Lower leg skin (tissue), 4 donors: Measurements from ENCODE around the gene DAAM1. TPM values are rescaled to one million over a fixed set of nuclear protein-coding genes. Genes with fewer than 3 reads are reported as not detected.

Experiments used
- DNase-seq, 2 donors: peaks; one replicate each; pipeline ENCODE4 v3.0.0-alpha.2; 2019; ENCODE audit warnings: low spot score in 2 of 2
- H3K4me3 ChIP-seq: fragments of 200-600 bp; sonication (generic); 2 replicates; pipeline ENCODE4 v1.5.1; 2017; ENCODE audit warnings: mild to moderate bottlenecking, low read depth; ENCODE audit not compliant: poor library complexity, severe bottlenecking
- POLR2A ChIP-seq, 2 donors: fragments of 450-650 bp; IDR thresholded peaks; one replicate each; pipeline ENCODE4 v1.6.1; 2016 to 2017; ENCODE audit warnings: antibody characterized with exemption in 2 of 2, mild to moderate bottlenecking in 1 of 2, moderate library complexity in 1 of 2
- WGBS, 2 donors: methylation state at CpG; one replicate each; pipeline ENCODE4 v1.1.5; 2018; 5-methylcytosine and 5-hydroxymethylcytosine counted together
- intact Hi-C: fragments of 100-400 bp; cut with DNase I; formaldehyde crosslinking; loops from one replicate; pipeline ENCODE4 v1.15.0; 2023; ENCODE audit warnings: low total_unique reads
- total RNA-seq, 4 donors: library from RNA; depleted of rRNA; stranded (reverse); fragments of >200 nt; gene quantifications; one replicate each; pipeline ENCODE4 v1.1.0, GENCODE V29; 2016
- TF ChIP-seq, protein P1 (sequence below), 3 donors: fragments of 450-650 bp; IDR thresholded peaks; one replicate each; pipeline ENCODE4 v1.5.1; 2016; ENCODE audit warnings: antibody characterized with exemption in 3 of 3, mild to moderate bottlenecking in 3 of 3, moderate library complexity in 2 of 3

Gene DAAM1
- total RNA-seq, 4 donors from 2014 or later: 155 to 194 (median 183) TPM

GRCh38 chr14:59275668-59276067 lies 87.2 kb downstream of the DAAM1 start:
- intact Hi-C loops: no loop called here

GRCh38 chr14:59276235-59276634 lies 87.8 kb downstream of the DAAM1 start:
- DNase-seq: no peak
- no peak overlapping the region for H3K4me3 ChIP-seq
- TF ChIP-seq, protein P1, sequence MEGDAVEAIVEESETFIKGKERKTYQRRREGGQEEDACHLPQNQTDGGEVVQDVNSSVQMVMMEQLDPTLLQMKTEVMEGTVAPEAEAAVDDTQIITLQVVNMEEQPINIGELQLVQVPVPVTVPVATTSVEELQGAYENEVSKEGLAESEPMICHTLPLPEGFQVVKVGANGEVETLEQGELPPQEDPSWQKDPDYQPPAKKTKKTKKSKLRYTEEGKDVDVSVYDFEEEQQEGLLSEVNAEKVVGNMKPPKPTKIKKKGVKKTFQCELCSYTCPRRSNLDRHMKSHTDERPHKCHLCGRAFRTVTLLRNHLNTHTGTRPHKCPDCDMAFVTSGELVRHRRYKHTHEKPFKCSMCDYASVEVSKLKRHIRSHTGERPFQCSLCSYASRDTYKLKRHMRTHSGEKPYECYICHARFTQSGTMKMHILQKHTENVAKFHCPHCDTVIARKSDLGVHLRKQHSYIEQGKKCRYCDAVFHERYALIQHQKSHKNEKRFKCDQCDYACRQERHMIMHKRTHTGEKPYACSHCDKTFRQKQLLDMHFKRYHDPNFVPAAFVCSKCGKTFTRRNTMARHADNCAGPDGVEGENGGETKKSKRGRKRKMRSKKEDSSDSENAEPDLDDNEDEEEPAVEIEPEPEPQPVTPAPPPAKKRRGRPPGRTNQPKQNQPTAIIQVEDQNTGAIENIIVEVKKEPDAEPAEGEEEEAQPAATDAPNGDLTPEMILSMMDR (IDR thresholded peaks at IDR 0.05): no peak
- no peak for TF ChIP-seq POLR2A (IDR thresholded peaks at IDR 0.05)
- intact Hi-C loops: no loop called here

More at GRCh38 chr14:59275668-59276067, 87.2 kb downstream of the DAAM1 start:
- no peak for DNase-seq
- TF ChIP-seq POLR2A (IDR thresholded peaks at IDR 0.05): no peak
- TF ChIP-seq, protein P1 (IDR thresholded peaks at IDR 0.05): no peak
- H3K4me3 ChIP-seq: no peak overlapping the region

GRCh38 chr14:59277659-59278058 lies 89.2 kb downstream of the DAAM1 start:
- 88 to 94% methylated on average over 2 of the region's 2 CpGs for WGBS, 2 donors
- DNase-seq: no peak
- intact Hi-C loops: no loop called here
- TF ChIP-seq POLR2A (IDR thresholded peaks at IDR 0.05): no peak
- TF ChIP-seq, protein P1 (IDR thresholded peaks at IDR 0.05): no peak
- no peak overlapping the region for H3K4me3 ChIP-seq

DNA sequence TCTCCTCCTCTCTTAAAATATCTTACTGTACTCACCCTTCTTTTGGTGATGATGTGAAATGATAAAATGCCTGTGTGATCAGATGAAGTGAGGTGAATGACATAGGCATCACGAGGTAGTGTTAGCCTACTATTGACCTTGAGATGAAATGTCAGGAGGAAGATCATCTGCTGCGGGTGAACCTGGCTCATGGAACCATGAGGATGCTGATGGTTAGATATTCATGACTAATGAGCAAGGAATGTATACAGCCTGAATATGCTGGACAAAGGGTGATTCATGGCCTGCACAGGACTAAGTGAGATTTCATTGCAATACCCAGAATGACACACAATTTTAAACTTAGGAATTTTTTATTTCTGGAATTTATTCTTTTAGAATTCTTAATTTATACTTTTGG lies 89.6 kb downstream of the DAAM1 start:
- no peak for TF ChIP-seq POLR2A (IDR thresholded peaks at IDR 0.05)
- TF ChIP-seq, protein P1 (IDR thresholded peaks at IDR 0.05): no peak
- intact Hi-C loops: no loop called here
- no peak for DNase-seq
- WGBS, 2 donors: 66 to 73% methylated on average over 2 of the region's 2 CpGs
- H3K4me3 ChIP-seq: no peak overlapping the region

DNA sequence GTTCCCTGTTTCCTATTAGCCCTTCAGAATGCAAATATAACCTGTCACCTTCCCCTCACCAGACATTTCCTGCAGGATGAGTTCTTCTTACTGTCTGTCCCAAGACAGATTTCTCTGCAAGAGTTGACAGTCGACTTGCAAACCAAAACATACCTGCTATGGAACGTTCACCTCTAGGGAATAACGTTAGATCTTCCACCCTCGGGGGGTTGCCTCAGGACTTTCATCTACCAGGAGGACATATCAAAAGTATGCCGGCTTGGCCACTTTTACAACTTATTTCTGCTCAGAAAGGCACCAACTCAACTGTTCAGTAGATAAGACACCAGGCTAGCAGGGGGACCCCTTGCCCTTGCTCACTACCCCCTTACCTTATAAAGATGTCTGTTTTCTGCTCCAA lies 92.5 kb downstream of the DAAM1 start:
- no peak overlapping the region for H3K4me3 ChIP-seq
- no peak for DNase-seq
- TF ChIP-seq POLR2A (IDR thresholded peaks at IDR 0.05): no peak
- TF ChIP-seq, protein P1 (IDR thresholded peaks at IDR 0.05): no peak
- intact Hi-C loops: no loop called here
- WGBS, 2 donors: 83 to 92% methylated on average over 5 of the region's 5 CpGs

DNA sequence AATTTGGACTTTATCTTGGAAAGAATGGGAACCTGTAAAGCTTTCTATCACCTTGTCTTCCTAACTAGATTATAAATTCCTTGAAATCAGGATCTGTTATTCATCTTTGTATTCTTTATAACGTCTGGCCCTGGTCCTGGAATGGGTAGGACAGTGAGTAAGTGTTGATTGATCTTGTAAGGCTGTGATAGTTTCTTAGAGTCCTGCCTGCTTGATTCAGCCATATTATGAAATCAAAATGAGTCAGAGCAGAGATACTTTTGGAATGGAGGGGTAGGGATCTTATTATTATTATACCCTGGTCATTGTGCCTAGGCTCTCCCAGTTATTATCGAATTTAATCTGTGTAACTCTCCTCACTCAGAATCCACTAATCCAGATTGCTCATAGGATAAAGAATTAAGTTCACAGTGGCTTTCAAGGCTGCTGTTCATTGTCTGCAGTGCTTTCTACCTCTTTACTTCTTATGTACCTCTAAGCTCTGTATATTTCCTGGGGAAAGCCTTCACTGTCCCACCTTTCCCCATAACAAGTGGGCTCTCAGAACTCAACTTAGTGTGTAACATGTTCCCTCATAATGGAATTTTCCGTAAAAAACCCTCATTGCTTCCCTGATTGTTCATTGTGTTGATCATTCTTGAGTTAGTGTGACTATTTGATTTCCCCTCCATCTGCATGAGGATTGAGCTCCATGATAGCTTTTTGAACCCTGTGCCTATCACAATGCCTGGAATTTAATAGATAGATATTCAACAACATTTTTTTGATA lies 93.3 kb downstream of the DAAM1 start:
- H3K4me3 ChIP-seq: no peak overlapping the region
- no peak for TF ChIP-seq POLR2A (IDR thresholded peaks at IDR 0.05)
- TF ChIP-seq, protein P1 (IDR thresholded peaks at IDR 0.05): no peak
- WGBS, 2 donors: 63% methylated on average over 3 of the region's 3 CpGs
- no peak for DNase-seq
- intact Hi-C loops: no loop called here
